Kidney (tissue), 14 donors: ENCODE data around the gene PPP1R16B. TPM values are rescaled to one million over a fixed set of nuclear protein-coding genes. Genes with fewer than 3 reads are reported as not detected.

Experiments
- DNase-seq, 5 donors: peaks; one replicate each; pipeline ENCODE4 v3.0.0-alpha.2; 2013 to 2020
- FAIRE-seq: peaks from 2 replicates; lab custom pipeline; 2012; peaks lifted over from hg19 to GRCh38; lab: Jason Lieb, UNC
- H3K27ac ChIP-seq, 2 donors: one replicate each; pipeline ENCODE4 v1.7.0; 2013; ENCODE audit warnings: low read depth in 2 of 2, low read length in 2 of 2, inconsistent platforms in 1 of 2
- H3K27me3 ChIP-seq: one replicate; pipeline ENCODE4 v1.7.1; 2013; ENCODE audit warnings: low read length, inconsistent platforms; ENCODE audit not compliant: control insufficient read depth, insufficient read depth
- H3K36me3 ChIP-seq, 3 donors: one replicate each; pipeline versions ENCODE4 v1.7.0 to v1.7.1; 2013; ENCODE audit warnings: low read length in 3 of 3, control low read depth in 1 of 3, inconsistent platforms in 1 of 3; ENCODE audit not compliant: insufficient read depth in 3 of 3, control insufficient read depth in 2 of 3
- H3K4me1 ChIP-seq, 3 donors: one replicate each; pipeline versions ENCODE4 v1.7.0 to v1.7.1; 2013; ENCODE audit warnings: low read length in 3 of 3, inconsistent platforms in 1 of 3, low read depth in 1 of 3; ENCODE audit not compliant: control insufficient read depth in 2 of 3, insufficient read depth in 2 of 3
- H3K4me3 ChIP-seq, 3 donors: one replicate each; pipeline versions ENCODE4 v1.7.0 to v1.8.1; 2013; ENCODE audit warnings: low read length in 3 of 3, control low read depth in 1 of 3, inconsistent platforms in 1 of 3
- H3K9ac ChIP-seq, 3 donors: one replicate each; pipeline versions ENCODE4 v1.7.0 to v1.7.1; 2013; ENCODE audit warnings: low read length in 3 of 3, control low read depth in 1 of 3, inconsistent platforms in 1 of 3
- H3K9me3 ChIP-seq, 3 donors: one replicate each; pipeline versions ENCODE4 v1.7.0 to v1.7.1; 2013; ENCODE audit warnings: low read length in 3 of 3, control low read depth in 1 of 3, inconsistent platforms in 1 of 3; ENCODE audit not compliant: control insufficient read depth in 2 of 3, insufficient read depth in 1 of 3
- intact Hi-C: fragments of 100-400 bp; cut with DNase I; formaldehyde crosslinking; loops from one replicate; pipeline ENCODE4 v1.11.1; 2022
- polyA plus RNA-seq: library from polyadenylated mRNA; stranded (reverse); fragments of 350-450 nt; fragmentation: Illumina TruSeq; extraction: RNeasy Lipid Tissue Mini Kit (QIAGEN cat#74804); gene quantifications from one replicate; pipeline ENCODE4 v1.2.3, GENCODE V29; 2014; ENCODE audit warnings: low read depth, low replicate concordance; ENCODE audit not compliant: insufficient read depth
- total RNA-seq: library from RNA; stranded (reverse); fragmentation: NEBNext Ultra II Directional; extraction: Animal tissue kit (Norgen Biotek cat#: 25700); gene quantifications from one replicate; pipeline ENCODE4 v1.2.1, GENCODE V29; 2021
- TF ChIP-seq, protein P1 (sequence below): IDR thresholded peaks from 3 replicates; pipeline ENCODE4 v1.5.1; 2012; ENCODE audit warnings: mild to moderate bottlenecking, moderate library complexity, borderline replicate concordance; ENCODE audit not compliant: insufficient read depth; ENCODE audit errors: extremely low read depth
- donor health status: control.
- donor health status: control.
- donor health status: control.
- donor health status: control.
- donor health status: control.
- donor health status: DM: yes; HTN: yes; CAD: no.
- donor health status: Normal renal cell carcinoma (clear cell type).

PPP1R16B gene
- total and polyA plus RNA-seq, 2 donors from 2014 or later: 11.5 to 29.4 TPM

DNA sequence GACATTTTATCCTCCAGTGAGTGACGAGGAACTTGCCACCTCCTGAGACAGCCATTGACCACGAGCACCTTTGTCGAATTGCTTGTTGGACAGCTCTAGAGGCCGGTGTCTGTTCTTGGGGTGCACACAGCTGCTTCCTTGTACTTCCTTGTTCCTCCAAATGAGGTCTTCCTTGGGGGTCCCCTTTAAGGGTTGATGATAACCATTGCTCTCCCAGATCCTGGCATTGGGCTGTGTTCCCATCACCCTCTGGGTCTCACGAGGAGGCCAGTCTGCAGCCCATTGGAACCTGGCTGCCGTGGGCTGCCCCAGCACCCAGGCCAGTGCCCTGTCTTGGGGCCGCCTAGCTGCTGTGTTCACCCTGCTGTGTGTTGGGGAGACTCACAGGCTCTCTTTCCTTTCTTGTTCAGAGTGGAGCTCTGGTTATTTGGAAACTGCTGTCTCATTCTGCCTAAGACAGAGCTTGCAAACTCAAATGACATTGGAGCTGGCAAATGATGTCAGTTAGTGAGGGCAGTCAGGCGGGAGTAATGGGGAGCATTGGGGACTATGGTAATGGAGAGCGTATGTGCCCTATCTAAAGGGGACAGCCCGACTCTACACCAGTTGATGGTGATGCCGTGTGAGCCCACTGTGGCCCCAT is 25.7 kb downstream of the PPP1R16B start:
- no peak overlapping the region for H3K9ac ChIP-seq

DNA sequence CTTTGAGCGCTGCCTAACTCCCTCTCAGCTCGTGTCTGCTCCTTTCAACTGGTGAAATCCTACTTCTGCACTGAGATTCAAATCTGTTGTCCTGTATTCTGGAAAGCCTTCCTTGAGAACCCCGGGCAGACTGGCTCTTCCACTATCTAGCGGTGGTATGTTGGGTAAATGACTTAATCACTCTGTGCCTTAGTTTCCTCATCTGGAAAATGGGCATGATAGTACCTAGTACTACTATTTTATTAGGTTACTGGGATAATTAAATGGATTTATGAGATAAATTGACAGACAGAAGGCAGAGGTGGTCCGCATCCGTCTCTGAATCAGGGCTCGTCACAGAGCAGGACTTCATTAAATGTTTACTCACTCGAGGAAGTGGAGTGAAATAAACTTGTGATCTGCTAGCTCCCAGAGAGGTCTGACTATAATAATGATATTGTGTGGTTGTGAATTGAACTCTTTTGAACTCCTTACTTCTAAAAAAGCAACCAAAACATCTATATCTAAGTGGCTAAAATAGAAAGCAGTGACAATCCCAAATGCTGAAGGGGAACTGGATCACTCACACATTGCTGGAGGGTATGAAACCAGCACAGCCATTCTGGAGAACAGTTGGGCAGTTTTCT is 26.6 kb downstream of the PPP1R16B start:
- no peaks in the 10 kb centered on the region for H3K9me3 ChIP-seq
- peak overlapping the region in 1 of 2 donors; percentile 14 for H3K27ac ChIP-seq
- H3K4me3 ChIP-seq: no peak overlapping the region
- DNase-seq: no peak
- intact Hi-C loops: no loop called here
- no peaks in the 10 kb centered on the region for H3K27me3 ChIP-seq
- H3K36me3 ChIP-seq: peaks cover 0 to 2% (median 0%) of the 10 kb centered on the region in 3 donors
- TF ChIP-seq, protein P1, sequence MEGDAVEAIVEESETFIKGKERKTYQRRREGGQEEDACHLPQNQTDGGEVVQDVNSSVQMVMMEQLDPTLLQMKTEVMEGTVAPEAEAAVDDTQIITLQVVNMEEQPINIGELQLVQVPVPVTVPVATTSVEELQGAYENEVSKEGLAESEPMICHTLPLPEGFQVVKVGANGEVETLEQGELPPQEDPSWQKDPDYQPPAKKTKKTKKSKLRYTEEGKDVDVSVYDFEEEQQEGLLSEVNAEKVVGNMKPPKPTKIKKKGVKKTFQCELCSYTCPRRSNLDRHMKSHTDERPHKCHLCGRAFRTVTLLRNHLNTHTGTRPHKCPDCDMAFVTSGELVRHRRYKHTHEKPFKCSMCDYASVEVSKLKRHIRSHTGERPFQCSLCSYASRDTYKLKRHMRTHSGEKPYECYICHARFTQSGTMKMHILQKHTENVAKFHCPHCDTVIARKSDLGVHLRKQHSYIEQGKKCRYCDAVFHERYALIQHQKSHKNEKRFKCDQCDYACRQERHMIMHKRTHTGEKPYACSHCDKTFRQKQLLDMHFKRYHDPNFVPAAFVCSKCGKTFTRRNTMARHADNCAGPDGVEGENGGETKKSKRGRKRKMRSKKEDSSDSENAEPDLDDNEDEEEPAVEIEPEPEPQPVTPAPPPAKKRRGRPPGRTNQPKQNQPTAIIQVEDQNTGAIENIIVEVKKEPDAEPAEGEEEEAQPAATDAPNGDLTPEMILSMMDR: no peak
- FAIRE-seq: no peak
- peaks cover 0 to 29% (median 9%) of the 10 kb centered on the region in 3 donors for H3K4me1 ChIP-seq
- no peak overlapping the region for H3K9ac ChIP-seq

More for the DNA sequence above, 25.7 kb downstream of the PPP1R16B start:
- DNase-seq (no peak), FAIRE-seq (no peak)
- TF ChIP-seq, protein P1: no peak
- no peak overlapping the region for H3K27ac ChIP-seq
- H3K27me3 ChIP-seq: no peaks in the 10 kb centered on the region
- intact Hi-C loops: no loop called here
- no peaks in the 10 kb centered on the region for H3K9me3 ChIP-seq
- no peak overlapping the region for H3K4me3 ChIP-seq
- peaks cover 0 to 29% (median 14%) of the 10 kb centered on the region in 3 donors for H3K4me1 ChIP-seq
- H3K36me3 ChIP-seq: peaks cover 0 to under 1% (median 0%) of the 10 kb centered on the region in 3 donors

DNA sequence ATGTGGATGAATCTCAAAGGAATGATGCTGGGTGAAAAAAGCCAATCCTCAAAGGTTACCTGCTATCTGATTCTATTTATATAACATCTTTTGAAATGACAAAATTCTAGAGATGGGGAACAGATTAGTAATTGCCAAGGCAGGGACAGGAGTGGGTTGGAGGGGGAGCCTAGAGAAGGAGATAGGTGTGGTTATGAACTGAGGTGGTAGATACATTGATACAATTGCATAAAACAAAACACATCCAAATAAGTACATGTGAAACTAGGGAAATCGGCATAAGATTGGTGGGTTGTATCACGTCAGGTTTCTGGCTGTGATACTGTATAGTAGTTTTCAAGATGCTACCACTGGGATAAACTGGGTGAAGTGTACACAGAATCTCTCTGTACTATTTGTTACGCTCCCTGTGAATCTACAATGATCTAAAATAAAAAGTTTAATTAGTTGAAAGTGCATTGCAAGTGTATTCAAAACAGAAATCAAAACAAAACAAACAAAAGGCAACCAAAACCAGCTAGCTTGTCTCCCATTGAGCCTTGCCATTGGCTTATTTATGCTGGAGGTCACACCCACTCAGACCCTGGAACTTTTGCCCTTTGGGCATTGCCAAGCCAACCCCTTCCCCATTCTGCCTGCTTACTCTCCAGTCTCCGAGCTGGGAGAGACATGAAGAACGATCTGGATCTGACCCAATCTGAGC is 27.8 kb downstream of the PPP1R16B start:
- H3K36me3 ChIP-seq: peaks cover 0 to 2% (median 0%) of the 10 kb centered on the region in 3 donors
- TF ChIP-seq, protein P1: no peak
- H3K9me3 ChIP-seq: no peaks in the 10 kb centered on the region
- no peaks in the 10 kb centered on the region for H3K27me3 ChIP-seq
- intact Hi-C loops: no loop called here
- no peak overlapping the region for H3K27ac ChIP-seq
- no peak overlapping the region for H3K4me3 ChIP-seq
- H3K4me1 ChIP-seq: peaks cover 0 to 20% (median 5%) of the 10 kb centered on the region in 3 donors
- FAIRE-seq (no peak), DNase-seq (no peak)
- no peak overlapping the region for H3K9ac ChIP-seq
